DMS114 treated with DMSO at 0.1 percent for 48 hours (cell line): ENCODE data around the gene CYTIP.
"Not testable (repeated sequence)": the region's sequence is repeated elsewhere in the genome, so short reads cannot be mapped to it uniquely, and the experiment has no call there.

Experiments used
- DNase-seq: peaks from one replicate; lab custom pipeline; 2025; ENCODE audit not compliant: unreplicated experiment; lab: John Stamatoyannopoulos, UW

The CYTIP gene

DNA sequence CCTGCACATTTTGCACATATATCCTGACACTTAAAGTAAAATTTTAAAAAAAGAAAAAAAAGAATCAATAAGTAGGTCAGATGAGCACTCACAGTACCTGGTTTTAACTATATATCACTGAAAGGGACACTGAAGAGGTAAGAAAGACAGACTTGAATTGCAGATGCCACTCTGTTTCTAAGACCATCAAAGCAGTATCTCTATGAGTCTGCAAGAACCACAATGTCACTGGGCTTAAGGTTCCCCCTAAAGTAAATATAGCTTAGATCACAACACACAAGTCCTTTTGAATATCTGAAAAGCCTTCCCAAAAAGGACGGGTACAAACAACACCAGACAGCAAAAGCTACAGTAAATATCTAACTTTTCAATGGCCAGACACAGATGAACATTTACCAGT, 57.6 kb downstream of the CYTIP start:
- no peak for DNase-seq

DNA sequence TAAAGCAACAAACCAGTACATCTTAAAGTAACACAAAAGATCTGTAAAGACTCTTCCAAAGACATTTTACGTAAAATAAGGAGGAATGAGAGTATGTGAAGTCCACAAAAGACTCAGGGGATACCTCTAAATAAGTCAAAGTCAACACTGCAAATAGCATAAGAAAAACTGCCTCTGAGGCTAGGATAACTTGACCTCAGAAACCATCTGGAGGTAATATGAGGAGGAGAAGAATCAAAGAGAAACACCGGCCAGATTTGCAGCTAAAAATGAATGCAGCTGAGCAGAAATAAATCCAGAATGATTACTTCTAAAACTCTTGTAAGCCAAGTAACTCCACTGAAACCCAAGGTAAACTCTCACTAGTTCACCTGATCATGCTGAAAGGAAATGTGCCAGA, 66.0 kb downstream of the CYTIP start:
- DNase-seq: no peak

DNA sequence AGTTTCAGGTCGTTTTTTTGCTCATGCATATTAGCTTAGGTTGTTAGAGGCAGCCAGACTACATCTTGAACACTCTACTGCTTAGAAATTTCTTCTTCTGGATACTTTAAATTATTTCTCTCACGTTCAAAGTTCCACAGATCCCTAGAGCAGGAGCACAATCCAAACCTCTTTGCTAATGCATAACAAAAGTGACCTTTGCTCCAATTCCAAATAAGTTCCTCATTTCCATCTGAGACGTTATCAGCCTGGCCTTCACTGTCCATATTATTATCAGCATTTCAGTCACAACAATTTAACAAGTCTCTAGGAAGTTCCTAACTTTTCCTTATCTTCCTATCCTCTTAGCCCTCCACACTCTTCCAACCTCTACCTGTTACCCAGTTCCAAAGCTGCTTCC, 67.8 kb downstream of the CYTIP start:
- no peak for DNase-seq

DNA sequence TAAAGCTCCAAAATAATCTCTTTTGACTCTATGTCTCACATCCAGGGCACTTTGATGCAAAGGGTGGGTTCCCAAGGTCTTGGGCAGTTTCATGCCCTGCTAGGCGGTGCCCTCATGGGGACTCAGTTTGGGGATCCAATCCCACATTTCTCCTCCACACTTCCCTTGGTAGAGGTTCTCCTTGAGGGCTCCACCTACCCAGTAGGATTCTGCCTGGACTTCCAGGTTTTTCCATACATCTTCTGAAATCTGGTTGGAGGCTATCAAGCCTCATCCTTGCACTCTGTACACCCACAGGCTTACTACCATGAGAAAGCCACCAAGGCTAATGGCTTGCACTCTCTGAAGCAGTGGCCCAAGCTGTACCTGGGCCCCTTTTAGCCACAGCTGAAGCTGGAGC, 68.5 kb downstream of the CYTIP start:
- no peak for DNase-seq

DNA sequence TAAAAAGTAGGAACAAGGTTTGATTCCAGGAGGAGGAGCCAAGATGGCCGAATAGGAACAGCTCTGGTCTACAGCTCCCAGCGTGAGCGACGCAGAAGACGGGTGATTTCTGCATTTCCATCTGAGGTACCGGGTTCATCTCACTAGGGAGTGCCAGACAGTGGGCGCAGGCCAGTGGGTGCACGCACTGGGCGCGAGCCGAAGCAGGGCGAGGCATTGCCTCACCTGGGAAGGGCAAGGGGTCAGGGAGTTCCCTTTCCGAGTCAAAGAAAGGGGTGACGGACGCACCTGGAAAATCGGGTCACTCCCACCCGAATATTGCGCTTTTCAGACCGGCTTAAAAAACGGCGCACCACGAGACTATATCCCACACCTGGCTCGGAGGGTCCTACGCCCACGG, 75.4 kb downstream of the CYTIP start:
- DNase-seq: not testable (repeated sequence)

DNA sequence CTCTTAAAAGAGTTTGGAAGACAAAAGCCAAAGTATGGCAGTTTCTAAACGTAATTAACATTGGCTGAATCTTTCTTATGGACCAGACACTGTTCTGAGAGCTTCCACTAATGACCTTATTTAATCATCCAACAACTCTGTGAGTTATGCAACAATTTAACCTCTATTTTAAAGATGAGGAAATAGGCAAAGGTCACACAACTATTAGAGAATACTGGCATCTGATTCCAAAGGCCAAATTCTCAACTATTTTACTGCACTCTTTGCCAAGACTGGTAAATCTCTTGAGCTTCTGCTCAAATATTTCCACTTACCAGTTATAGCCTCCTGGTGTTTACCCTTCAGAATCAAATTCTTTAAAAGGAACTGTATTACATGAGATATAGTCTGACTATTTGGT, 76.2 kb downstream of the CYTIP start:
- no peak for DNase-seq
